Esophagus squamous epithelium (tissue), 5 donors: ENCODE measurements around the gene LNPEP. TPM values are rescaled to one million over a fixed set of nuclear protein-coding genes. Genes with fewer than 3 reads are reported as not detected.

Experiments used
- DNase-seq: peaks from one replicate; lab custom pipeline; 2025; lab: John Stamatoyannopoulos, UW
- H3K27ac ChIP-seq, 4 donors: fragments of 200-600 bp; sonication (generic); one replicate each; pipeline ENCODE4 v1.5.1; 2016 to 2019; ENCODE audit warnings: mild to moderate bottlenecking in 1 of 4
- H3K27me3 ChIP-seq, 4 donors: fragments of 200-600 bp; sonication (generic); 1 replicate in 3 of 4; 2 replicates in 1 of 4; pipeline versions ENCODE4 v1.5.1 to v1.6.0; 2017 to 2021; ENCODE audit warnings: antibody characterized with exemption in 1 of 4
- H3K36me3 ChIP-seq, 3 donors: fragments of 200-600 bp; sonication (generic); one replicate each; pipeline ENCODE4 v1.5.1; 2016 to 2019
- H3K4me1 ChIP-seq, 3 donors: fragments of 200-600 bp; sonication (generic); one replicate each; pipeline ENCODE4 v1.5.1; 2017 to 2019
- H3K4me3 ChIP-seq, 4 donors: fragments of 200-600 bp; sonication (generic); 1 replicate in 3 of 4; 2 replicates in 1 of 4; pipeline ENCODE4 v1.5.1; 2016 to 2019; ENCODE audit warnings: mild to moderate bottlenecking in 2 of 4, moderate library complexity in 1 of 4
- H3K9me3 ChIP-seq, 3 donors: fragments of 200-600 bp; sonication (generic); one replicate each; pipeline ENCODE4 v1.5.1; 2016 to 2019
- POLR2A ChIP-seq, 4 donors: fragments of 450-650 bp; IDR thresholded peaks; one replicate each; pipeline ENCODE4 v1.6.1; 2017; ENCODE audit warnings: antibody characterized with exemption in 4 of 4, mild to moderate bottlenecking in 4 of 4, moderate library complexity in 3 of 4
- WGBS, 2 donors: methylation state at CpG; one replicate each; pipeline ENCODE4 v1.1.5; 2018; 5-methylcytosine and 5-hydroxymethylcytosine counted together
- intact Hi-C: fragments of 100-400 bp; cut with DNase I; formaldehyde crosslinking; loops from one replicate; pipeline ENCODE4 v1.15.0; 2022
- total RNA-seq, 4 donors: library from RNA; depleted of rRNA; stranded (reverse); fragments of >200 nt; gene quantifications; one replicate each; pipeline ENCODE4 v1.1.0, GENCODE V29; 2016
- TF ChIP-seq, protein P1 (sequence below), 6 experiments: fragments of 450-650 bp in 4 of 6; fragments of 200-600 bp in 2 of 6; sonication (generic) in 2 of 6; IDR thresholded peaks; one replicate each; pipeline ENCODE4 v1.5.1; 2016 to 2019; ENCODE audit warnings: antibody characterized with exemption in 6 of 6, mild to moderate bottlenecking in 4 of 6, moderate library complexity in 4 of 6
- donor health status: DM: yes; HTN: yes; CAD: no.

Gene LNPEP
- total RNA-seq, 4 donors from 2014 or later = 32.0 to 48.1 (median 36.0) TPM

DNA sequence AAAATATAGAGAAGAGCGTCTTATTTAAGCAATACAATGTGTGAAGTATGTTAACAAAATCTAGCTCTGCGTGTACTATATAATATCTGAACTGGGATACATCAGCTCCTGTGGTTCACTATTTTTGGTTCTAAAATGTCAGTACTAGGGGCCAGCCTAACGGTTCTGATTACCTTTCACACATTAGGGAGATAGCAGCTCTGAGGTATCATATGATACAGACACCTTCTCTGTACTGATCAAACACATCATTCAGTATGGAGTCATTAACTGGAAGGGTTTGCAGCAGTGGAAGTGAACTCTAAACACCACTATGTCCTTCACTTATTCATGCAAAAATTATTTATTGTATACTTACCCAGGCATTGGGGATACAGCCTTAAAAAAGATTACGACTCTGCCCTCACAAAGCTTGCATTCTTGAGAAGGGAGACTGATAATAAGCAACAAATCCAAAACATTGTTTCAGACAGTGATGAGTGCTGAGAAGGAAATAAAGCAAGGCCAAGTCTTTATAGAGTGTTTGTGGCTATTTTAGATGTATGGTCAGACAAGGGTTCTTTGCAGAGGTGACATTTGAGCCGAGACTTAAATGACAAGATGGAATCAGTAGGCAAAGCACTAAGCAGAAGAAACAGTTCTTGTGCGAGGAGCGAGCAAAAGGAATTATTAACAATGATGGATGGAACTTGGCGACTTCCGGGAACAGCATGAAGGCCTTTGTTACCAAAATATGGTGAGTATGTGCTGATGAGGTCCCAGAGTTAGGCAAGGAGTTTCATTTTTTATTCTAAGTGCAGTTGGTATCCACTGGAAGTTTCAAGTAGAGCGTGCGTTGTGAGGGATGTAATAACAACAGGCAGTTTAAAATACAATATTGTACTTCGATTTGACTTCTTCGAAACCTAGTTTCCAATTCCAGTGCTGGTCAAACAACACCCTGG is 1.8 kb upstream of the LNPEP start:
- intact Hi-C loops = no loop called here
- DNase-seq = no peak
- H3K9me3 ChIP-seq = no peaks in the 10 kb centered on the region
- H3K4me3 ChIP-seq = peak overlapping the region; percentile 86 to 97 (median 92)
- peaks cover 15 to 52% (median 28%) of the 10 kb centered on the region in 3 donors for H3K4me1 ChIP-seq
- TF ChIP-seq, protein P1, sequence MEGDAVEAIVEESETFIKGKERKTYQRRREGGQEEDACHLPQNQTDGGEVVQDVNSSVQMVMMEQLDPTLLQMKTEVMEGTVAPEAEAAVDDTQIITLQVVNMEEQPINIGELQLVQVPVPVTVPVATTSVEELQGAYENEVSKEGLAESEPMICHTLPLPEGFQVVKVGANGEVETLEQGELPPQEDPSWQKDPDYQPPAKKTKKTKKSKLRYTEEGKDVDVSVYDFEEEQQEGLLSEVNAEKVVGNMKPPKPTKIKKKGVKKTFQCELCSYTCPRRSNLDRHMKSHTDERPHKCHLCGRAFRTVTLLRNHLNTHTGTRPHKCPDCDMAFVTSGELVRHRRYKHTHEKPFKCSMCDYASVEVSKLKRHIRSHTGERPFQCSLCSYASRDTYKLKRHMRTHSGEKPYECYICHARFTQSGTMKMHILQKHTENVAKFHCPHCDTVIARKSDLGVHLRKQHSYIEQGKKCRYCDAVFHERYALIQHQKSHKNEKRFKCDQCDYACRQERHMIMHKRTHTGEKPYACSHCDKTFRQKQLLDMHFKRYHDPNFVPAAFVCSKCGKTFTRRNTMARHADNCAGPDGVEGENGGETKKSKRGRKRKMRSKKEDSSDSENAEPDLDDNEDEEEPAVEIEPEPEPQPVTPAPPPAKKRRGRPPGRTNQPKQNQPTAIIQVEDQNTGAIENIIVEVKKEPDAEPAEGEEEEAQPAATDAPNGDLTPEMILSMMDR (IDR thresholded peaks at IDR 0.05) = no peak
- TF ChIP-seq POLR2A (IDR thresholded peaks at IDR 0.05) = no peak
- H3K27ac ChIP-seq = peak overlapping the region; percentile 96 to 99 (median 98)
- H3K36me3 ChIP-seq = no peaks in the 10 kb centered on the region
- no peaks in the 10 kb centered on the region for H3K27me3 ChIP-seq
- WGBS, 2 donors = 12% methylated on average over 13 of the region's 13 CpGs

DNA sequence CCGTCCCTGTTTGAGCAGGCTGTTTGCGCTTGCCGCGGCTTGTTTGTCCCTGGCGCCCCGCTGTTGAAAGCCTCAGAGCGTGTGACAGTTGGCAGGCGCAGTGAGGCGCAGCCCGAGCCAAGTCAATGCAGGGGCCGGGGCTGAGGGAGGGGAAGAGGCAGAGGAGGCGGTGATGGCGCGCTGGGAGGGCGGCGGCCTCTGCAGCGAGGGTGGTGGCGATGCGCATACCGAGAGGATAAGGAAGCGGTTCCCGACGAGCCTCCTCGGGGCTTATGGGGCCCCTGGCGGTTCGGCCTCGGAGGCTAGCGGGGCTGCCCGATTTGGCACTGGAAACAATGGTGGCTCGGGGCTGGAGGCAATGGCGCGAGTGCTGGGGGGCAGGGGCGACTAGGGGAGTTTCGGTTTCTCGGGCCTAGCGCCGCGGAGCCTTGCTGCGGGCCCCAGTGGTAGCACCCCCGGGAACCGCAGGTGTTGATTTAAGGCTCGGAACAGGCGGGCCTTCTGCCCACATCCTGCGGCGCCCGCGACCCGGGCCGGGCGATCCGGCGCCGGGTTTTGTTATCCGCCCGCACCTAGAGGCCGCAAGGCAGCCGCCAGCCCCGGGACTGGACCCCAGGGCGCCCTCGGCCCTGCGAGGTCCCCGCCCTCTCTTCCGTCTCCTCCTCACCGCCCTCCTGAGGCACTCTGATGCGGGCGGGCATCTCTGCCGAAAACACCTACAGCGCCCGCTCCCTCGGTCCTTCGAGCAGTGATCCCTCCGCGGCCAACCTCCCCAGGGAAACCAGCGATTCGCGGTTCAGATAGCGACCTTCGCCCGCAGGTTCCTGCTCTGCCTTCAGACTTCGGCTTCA is 947 bp upstream of the LNPEP start:
- H3K27me3 ChIP-seq = no peaks in the 10 kb centered on the region
- peak in 2 of 4 donors; percentile 32 to 78 for TF ChIP-seq POLR2A (IDR thresholded peaks at IDR 0.05)
- TF ChIP-seq, protein P1 (IDR thresholded peaks at IDR 0.05) = peak in 3 of 6 experiments; percentile 6 to 44 (median 37)
- no peaks in the 10 kb centered on the region for H3K36me3 ChIP-seq
- H3K4me3 ChIP-seq = peak overlapping the region; percentile 86 to 97 (median 92)
- H3K27ac ChIP-seq = peak overlapping the region; percentile 96 to 99 (median 98)
- peak; percentile 82 for DNase-seq
- H3K9me3 ChIP-seq = no peaks in the 10 kb centered on the region
- intact Hi-C loops = no loop called here
- peaks cover 15 to 61% (median 28%) of the 10 kb centered on the region in 3 donors for H3K4me1 ChIP-seq
- 0% methylated on average over 8 to 16 of the region's 80 CpGs for WGBS, 2 donors

DNA sequence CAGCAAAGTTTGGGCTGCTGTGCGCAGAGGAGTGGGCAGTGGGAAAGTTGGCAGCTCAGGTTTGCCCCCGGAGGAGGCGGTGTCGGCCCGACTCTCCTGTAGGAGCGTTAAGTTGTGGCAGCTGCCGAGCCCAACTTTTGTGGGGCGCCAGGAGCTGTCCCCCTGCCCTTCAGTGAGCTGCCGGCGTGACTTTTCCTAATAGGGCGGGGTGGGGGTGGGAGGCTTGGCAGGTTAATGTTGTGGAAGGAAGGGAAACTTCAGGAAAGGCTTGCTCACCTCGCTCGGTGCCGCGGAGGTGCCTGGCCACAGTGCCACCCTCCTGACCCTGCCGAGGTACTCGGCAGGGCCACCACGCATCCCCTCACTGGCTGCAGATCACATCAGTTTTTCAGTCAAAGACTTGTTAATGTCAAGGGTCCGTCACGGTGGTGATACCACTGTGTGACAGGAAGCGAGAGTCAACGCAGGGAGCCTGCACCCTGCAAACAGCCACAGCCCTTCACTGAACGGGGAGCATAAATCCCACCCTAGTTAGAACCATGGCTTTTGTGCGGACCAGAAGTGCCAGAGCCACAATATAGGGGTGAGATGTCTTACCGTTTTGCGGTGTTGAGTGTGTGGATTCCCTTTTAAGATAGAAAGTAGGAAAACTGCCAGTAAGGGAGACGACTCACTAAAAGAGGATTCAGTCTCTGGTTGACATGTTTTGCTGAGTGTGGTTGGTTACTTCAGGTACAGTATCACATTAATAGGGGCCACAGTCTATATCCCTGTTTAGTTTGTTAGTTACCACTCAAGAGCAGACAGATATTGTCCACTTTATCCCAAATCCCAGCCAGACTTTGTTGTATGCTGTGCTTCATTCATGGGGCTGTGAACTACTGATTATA is 796 bp downstream of the LNPEP start:
- Histone ChIP-seq H3K27ac (peak overlapping the region; percentile 96 to 99 (median 98)), H3K9me3 (no peaks in the 10 kb centered on the region), H3K36me3 (no peaks in the 10 kb centered on the region), H3K4me3 (peak overlapping the region; percentile 86 to 97 (median 92)), H3K4me1 (peaks cover 15 to 78% (median 28%) of the 10 kb centered on the region in 3 donors), H3K27me3 (no peaks in the 10 kb centered on the region)
- peak; percentile 13 for DNase-seq
- TF ChIP-seq, protein P1 (IDR thresholded peaks at IDR 0.05) = peak in 1 of 6 experiments; percentile 14
- TF ChIP-seq POLR2A (IDR thresholded peaks at IDR 0.05) = peak in 1 of 4 donors; percentile 28
- intact Hi-C loops = no loop called here
- 0 to 1% methylated on average over 4 to 8 of the region's 27 CpGs for WGBS, 2 donors

DNA sequence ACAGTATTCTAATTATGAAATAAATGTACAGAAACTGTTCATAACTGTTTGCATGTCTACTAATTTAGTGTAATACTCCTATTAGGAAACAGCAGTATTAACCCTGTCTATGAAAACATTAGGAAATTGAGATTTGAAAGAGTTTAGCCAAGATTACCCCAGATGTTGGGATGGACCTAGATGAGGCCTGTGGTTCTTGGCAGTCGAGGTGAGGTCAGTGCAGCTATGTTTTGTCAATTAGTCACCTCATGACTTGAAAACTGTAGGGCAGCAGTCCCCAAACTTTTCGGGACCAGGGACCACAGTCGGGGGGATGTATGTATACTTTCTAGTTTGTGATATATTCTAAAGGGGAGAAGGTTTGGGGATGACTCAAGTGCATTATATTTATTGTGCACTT is 4.7 kb downstream of the LNPEP start:
- 76 to 79% methylated on average over 3 of the region's 3 CpGs for WGBS, 2 donors
- intact Hi-C loops = no loop called here
- H3K4me1 ChIP-seq = peaks cover 7 to 72% (median 16%) of the 10 kb centered on the region in 3 donors

More for the DNA sequence above, 4.7 kb downstream of the LNPEP start:
- Histone ChIP-seq H3K36me3 (no peaks in the 10 kb centered on the region), H3K4me3 (no peak overlapping the region), H3K27ac (no peak overlapping the region), H3K27me3 (no peaks in the 10 kb centered on the region), H3K9me3 (no peaks in the 10 kb centered on the region)
- TF ChIP-seq, protein P1 (IDR thresholded peaks at IDR 0.05) = no peak
- no peak for DNase-seq
